Measurements from ENCODE around the gene TRMT61A.

GRCh38 chr14:103523575-103523954 lies 5.4 kb upstream of the TRMT61A start:
- TF ChIP-seq ZNF597 (CRISPR knock-in tag; IDR thresholded peaks at IDR 0.05) (no peak), ZNF10 (CRISPR knock-in tag; IDR thresholded peaks at IDR 0.05; ENCODE audit: borderline replicate concordance, low read depth) (no peak), NFYB (CRISPR knock-in tag; IDR thresholded peaks at IDR 0.05) (no peak), PHF8 (CRISPR knock-in tag; IDR thresholded peaks at IDR 0.05) (no peak)
